MCF 10A (cell line): ENCODE results near the gene ZNF444. TPM values are rescaled to one million over a fixed set of nuclear protein-coding genes. Genes with fewer than 3 reads are reported as not detected.

ENCODE experiments used
- BruUV-seq: library from RNA; stranded (reverse); fragments of 400-500 nt; replicated peaks from 2 replicates; lab custom pipeline; 2021; lab: Mats Ljungman, UMichigan
- CTCF ChIA-PET: fragments of 300-600 bp; sonication (Branson Sonifier 250); formaldehyde crosslinking; extraction: SDS; loops from one replicate; lab custom pipeline; 2021; ENCODE audit warnings: antibody characterized with exemption, inconsistent platforms; lab: Yijun Ruan, JAX
- POLR2A ChIA-PET: fragments of 300-600, 350-650 bp; sonication (Branson Sonifier 250); formaldehyde crosslinking; extraction: SDS; loops from one replicate; lab custom pipeline; 2020; ENCODE audit warnings: antibody characterized with exemption, inconsistent platforms; lab: Yijun Ruan, JAX
- DNase-seq: peaks from one replicate; pipeline ENCODE4 v3.0.0-alpha.2; 2018; ENCODE audit not compliant: unreplicated experiment
- H3K27ac Mint-ChIP-seq: one replicate; pipeline ENCODE4 v1.8.0; 2022; ENCODE audit warnings: mild to moderate bottlenecking, low read depth, mixed read lengths; ENCODE audit not compliant: unreplicated experiment
- H3K27me3 Mint-ChIP-seq: one replicate; pipeline ENCODE4 v1.8.0; 2022; ENCODE audit warnings: mixed read lengths; ENCODE audit not compliant: insufficient read depth, unreplicated experiment
- H3K36me3 Mint-ChIP-seq: one replicate; pipeline ENCODE4 v1.8.0; 2022; ENCODE audit warnings: mild to moderate bottlenecking, moderate library complexity, mixed read lengths; ENCODE audit not compliant: insufficient read depth, unreplicated experiment
- H3K4me1 Mint-ChIP-seq: one replicate; pipeline ENCODE4 v1.8.0; 2022; ENCODE audit warnings: mixed read lengths; ENCODE audit not compliant: insufficient read depth, unreplicated experiment
- H3K4me3 Mint-ChIP-seq: one replicate; pipeline ENCODE4 v1.8.0; 2022; ENCODE audit warnings: mild to moderate bottlenecking, moderate library complexity, mixed read lengths; ENCODE audit not compliant: unreplicated experiment
- H3K9me3 Mint-ChIP-seq: one replicate; pipeline ENCODE4 v1.8.0; 2022; ENCODE audit warnings: mixed read lengths; ENCODE audit not compliant: unreplicated experiment
- intact Hi-C: fragments of 100-400 bp; cut with micrococcal nuclease; formaldehyde crosslinking; loops from 2 replicates; pipeline ENCODE4 v1.14.1; 2022
- total RNA-seq: library from RNA; stranded (reverse); gene quantifications from 2 replicates; pipeline ENCODE4 v1.2.3, GENCODE V29; 2022
- TF ChIP-seq, protein P1 (sequence below): fragments of 200-600 bp; IDR thresholded peaks from one replicate; pipeline ENCODE4 v1.8.0; 2022; ENCODE audit warnings: antibody characterized with exemption, mild to moderate bottlenecking; ENCODE audit not compliant: unreplicated experiment

Gene ZNF444
- total RNA-seq, 1 experiment from 2014 or later, result 26.6 TPM

- TF ChIP-seq, protein P1, sequence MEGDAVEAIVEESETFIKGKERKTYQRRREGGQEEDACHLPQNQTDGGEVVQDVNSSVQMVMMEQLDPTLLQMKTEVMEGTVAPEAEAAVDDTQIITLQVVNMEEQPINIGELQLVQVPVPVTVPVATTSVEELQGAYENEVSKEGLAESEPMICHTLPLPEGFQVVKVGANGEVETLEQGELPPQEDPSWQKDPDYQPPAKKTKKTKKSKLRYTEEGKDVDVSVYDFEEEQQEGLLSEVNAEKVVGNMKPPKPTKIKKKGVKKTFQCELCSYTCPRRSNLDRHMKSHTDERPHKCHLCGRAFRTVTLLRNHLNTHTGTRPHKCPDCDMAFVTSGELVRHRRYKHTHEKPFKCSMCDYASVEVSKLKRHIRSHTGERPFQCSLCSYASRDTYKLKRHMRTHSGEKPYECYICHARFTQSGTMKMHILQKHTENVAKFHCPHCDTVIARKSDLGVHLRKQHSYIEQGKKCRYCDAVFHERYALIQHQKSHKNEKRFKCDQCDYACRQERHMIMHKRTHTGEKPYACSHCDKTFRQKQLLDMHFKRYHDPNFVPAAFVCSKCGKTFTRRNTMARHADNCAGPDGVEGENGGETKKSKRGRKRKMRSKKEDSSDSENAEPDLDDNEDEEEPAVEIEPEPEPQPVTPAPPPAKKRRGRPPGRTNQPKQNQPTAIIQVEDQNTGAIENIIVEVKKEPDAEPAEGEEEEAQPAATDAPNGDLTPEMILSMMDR, result no peak
- ChIA-PET POLR2A (interaction anchor here (0.7 to 4.0 kb wide), 8 partner anchors 16 to 522 kb away, joined by 3 to 17 read pairs (median 5); partner anchors contain the start of genes FIZ1, ZNF444 and ZNF524), CTCF (interaction anchor here (0.5 to 0.9 kb wide), 4 partner anchors 40 to 935 kb away, joined by 3 to 5 read pairs (median 4); no protein-coding TSS in a partner anchor)
- intact Hi-C loops, result loop anchor here (1.0 to 2.0 kb wide), 2 partner anchors 19 to 31 kb away; no protein-coding TSS in a partner anchor
- TSS peak; percentile 24 for BruUV-seq
- no peaks in the 10 kb centered on the region for H3K27me3 Mint-ChIP-seq
- peaks cover 19% of the 10 kb centered on the region for H3K4me1 Mint-ChIP-seq
- H3K9me3 Mint-ChIP-seq, result no peaks in the 10 kb centered on the region
- H3K4me3 Mint-ChIP-seq, result peak within 1 kb of the TSS; percentile 83
- peaks cover 16% of the 10 kb centered on the region for H3K36me3 Mint-ChIP-seq
- peak within 1 kb of the TSS; percentile 94 for H3K27ac Mint-ChIP-seq
- peak; percentile 97 for DNase-seq
These were observed 19.6 kb upstream of the ZNF444 start, which contains the start of gene ZNF787 for GRCh38 chr19:56121180-56122167. TSS of gene ZNF787 (minus strand) at chr19:56121295. CDS start at chr19:56103217, 18,078 bp downstream.

DNA sequence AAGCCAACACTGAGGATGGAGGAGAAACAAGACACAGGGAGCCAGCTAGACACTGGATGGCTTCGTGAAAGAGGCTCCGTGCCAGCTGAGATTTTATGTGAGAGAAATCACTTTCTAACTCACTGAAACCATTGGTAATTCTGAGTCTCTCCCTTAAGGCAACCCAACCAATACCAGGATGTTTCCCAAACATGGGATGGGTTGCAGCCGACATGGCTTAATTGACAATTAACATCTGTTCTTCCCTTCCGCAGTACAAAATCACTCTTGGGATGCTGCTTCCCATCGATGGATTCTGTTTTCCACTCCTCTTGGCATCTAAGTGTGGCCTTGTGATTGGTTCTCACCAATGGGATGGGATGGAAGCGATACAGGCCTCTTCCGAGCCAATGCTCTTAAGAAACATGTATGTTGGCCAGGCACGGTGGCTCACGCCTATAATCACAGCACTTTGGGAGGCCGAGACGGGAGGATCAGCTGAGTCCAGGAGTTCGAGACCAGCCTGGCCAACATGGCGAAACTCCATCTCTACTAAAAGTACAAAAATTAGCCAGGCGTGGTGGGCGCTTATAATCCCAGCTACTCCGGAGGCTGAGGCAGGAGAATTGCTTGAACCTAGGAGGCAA is 17.7 kb upstream of the ZNF444 start:
- H3K4me1 Mint-ChIP-seq, result peaks cover 14% of the 10 kb centered on the region
- BruUV-seq, result no TSS peak
- TF ChIP-seq, protein P1, result no peak
- H3K36me3 Mint-ChIP-seq, result peaks cover 16% of the 10 kb centered on the region
- no peak for DNase-seq
- intact Hi-C loops, result no loop called here
- ChIA-PET POLR2A (interaction anchor here (1.3 to 4.0 kb wide), 3 partner anchors 14 to 32 kb away, joined by 3 to 17 read pairs (median 8); no protein-coding TSS in a partner anchor), CTCF (interaction anchor here (0.6 to 1.2 kb wide), 5 partner anchors 9 to 191 kb away, joined by 3 read pairs; no protein-coding TSS in a partner anchor)
- no peaks in the 10 kb centered on the region for H3K9me3 Mint-ChIP-seq
- H3K27me3 Mint-ChIP-seq, result no peaks in the 10 kb centered on the region
- no peak overlapping the region for H3K27ac Mint-ChIP-seq
- no peak overlapping the region for H3K4me3 Mint-ChIP-seq

DNA sequence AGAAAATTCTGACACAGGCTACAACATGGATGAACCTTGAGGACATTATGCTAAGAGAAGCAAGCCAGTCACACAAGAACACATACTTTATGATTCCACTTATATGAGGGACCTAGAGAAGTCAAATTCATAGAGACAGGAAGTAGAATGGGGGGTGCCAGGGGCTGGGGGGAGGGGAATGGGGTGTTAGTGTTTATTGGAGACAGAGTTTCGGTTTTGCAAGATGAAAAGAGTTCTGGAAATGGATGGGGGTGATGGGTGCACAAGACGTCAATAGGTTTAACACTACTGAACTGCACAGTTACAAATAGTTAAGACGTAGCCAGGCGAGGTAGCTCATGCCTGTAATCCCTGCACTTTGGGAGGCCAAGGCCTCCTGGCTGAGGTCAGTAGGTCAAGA is 16.5 kb upstream of the ZNF444 start:
- intact Hi-C loops, result no loop called here
- no peak overlapping the region for H3K4me3 Mint-ChIP-seq
- no peaks in the 10 kb centered on the region for H3K27me3 Mint-ChIP-seq
- H3K9me3 Mint-ChIP-seq, result no peaks in the 10 kb centered on the region
- no peak overlapping the region for H3K27ac Mint-ChIP-seq
- ChIA-PET POLR2A (no interaction called here), CTCF (interaction anchor here (0.6 to 1.6 kb wide), 3 partner anchors 31 to 209 kb away, joined by 3 read pairs; no protein-coding TSS in a partner anchor)
- peaks cover 7% of the 10 kb centered on the region for H3K36me3 Mint-ChIP-seq
- no peak for DNase-seq
- H3K4me1 Mint-ChIP-seq, result peaks cover 6% of the 10 kb centered on the region
- no TSS peak for BruUV-seq
- TF ChIP-seq, protein P1, result no peak
